ENCODE results near the gene SHKBP1. TPM values are rescaled to one million over a fixed set of nuclear protein-coding genes. Genes with fewer than 3 reads are reported as not detected.
"Not testable (repeated sequence)": the region's sequence is repeated elsewhere in the genome, so short reads cannot be mapped to it uniquely, and the experiment has no call there.

SHKBP1 gene
- total RNA-seq, 1 donor from 2014 or later: 28.6 TPM

DNA sequence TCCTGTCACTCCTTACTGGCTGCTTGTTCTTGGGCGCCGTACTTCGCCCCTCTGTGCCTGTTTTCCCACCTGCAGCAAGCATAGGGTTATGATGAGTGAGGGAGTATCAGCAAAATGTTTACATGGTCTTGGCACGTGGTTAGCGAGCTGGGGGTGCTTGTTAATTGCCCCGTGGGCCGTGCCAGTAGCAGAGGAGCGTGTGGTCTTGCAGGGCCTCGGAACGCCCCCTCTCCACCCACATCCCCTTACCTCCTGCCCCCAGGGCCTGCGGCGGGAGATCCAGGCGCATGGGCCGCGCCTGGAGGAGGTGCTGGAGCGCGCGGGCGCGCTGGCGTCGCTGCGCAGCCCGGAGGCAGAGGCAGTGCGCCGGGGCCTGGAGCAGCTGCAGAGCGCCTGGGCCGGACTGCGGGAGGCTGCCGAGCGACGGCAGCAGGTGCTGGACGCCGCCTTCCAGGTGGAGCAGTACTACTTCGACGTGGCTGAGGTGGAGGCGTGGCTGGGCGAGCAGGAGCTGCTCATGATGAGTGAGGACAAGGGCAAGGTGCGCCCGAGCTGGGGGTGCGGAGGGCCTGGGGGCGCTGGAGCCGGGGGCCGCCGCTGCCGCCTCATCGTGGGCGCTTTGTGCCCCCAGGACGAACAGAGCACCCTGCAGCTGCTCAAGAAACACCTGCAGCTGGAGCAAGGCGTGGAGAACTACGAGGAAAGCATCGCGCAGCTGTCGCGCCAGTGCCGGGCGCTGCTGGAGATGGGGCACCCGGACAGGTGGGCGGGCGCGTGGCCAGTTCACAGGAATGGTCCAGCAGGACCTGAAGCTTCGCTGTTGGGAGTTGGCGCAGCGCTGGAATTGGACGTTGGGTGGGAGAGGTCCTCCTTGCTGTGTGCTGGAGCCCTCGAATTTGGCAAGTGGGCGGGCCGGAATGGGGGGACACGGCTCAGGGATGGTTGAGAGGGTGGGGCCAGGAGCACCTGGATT is 22.5 kb upstream of the SHKBP1 start:
- DNase-seq (ENCODE audit: low spot score): no peak
- intact Hi-C loops (cut with DNase I): no loop called here

GRCh38 chr19:40555978-40556689 is 20.5 kb upstream of the SHKBP1 start:
- no peak for DNase-seq (ENCODE audit: low spot score)
- intact Hi-C loops (cut with DNase I): no loop called here

- no peak for DNase-seq (ENCODE audit: low spot score)
- intact Hi-C loops (cut with DNase I): no loop called here
Measured at GRCh38 chr19:40556953-40557530, 19.6 kb upstream of the SHKBP1 start.

DNA sequence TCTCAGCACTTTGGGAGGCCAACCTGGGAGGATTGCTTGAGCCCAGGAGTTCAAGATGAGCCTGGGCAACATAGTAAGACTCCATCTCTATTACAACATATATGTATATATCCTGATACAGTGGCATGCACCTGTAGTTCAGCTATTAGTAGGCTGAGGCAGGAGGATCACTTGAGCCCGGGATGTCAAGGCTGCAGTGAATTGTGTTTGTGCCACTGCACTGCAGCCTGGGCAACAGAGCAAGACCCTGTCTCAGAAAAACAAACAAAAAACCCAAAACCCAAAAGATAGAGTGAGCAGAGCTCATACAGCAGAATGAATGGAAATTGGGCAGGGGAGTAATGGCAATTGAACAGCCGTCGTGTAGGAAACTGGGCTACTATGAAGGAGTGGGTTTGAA is 17.3 kb upstream of the SHKBP1 start:
- no peak for DNase-seq (ENCODE audit: low spot score)
- intact Hi-C loops (cut with DNase I): no loop called here

DNA sequence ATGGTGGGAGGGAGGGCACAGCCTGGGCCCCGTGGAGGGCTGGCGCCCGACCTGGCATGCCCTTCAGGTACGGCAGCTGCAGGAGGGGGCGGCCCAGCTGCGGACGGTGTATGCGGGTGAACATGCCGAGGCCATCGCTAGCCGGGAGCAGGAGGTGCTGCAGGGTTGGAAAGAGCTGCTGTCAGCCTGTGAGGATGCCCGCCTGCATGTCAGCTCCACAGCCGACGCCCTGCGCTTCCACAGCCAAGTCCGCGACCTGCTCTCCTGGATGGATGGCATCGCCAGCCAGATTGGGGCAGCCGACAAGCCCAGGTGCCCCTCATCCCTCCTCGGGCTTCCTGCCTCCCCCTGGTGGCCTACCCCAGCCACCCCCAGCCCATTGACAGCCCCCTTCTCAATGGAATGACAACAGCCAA is 16.6 kb upstream of the SHKBP1 start:
- intact Hi-C loops (cut with DNase I): no loop called here
- no peak for DNase-seq (ENCODE audit: low spot score)

- intact Hi-C loops (cut with DNase I): no loop called here
- DNase-seq (ENCODE audit: low spot score): no peak
Measured at GRCh38 chr19:40561947-40562346, 14.7 kb upstream of the SHKBP1 start.

DNA sequence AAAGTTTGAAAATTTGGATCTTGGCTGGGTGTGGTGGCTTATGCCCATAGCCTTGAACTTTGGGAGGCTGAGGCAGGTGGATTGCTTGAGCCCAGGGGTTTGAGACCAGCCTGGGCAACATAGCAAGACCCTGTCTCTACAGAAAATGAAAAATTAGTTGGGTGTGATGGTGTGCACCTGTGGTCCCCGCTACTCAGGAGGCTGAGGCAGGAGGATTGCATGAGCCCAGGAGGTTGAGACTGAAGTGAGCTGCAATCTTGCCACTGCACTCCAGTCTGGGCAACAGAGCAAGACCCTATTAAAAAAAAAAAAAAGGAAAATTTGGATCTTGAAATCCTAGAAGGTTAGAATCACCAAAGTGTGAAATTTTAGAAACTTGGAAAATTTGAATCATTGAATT is 12.1 kb upstream of the SHKBP1 start:
- intact Hi-C loops (cut with DNase I); DNase-seq (ENCODE audit: low spot score): not testable (repeated sequence)

DNA sequence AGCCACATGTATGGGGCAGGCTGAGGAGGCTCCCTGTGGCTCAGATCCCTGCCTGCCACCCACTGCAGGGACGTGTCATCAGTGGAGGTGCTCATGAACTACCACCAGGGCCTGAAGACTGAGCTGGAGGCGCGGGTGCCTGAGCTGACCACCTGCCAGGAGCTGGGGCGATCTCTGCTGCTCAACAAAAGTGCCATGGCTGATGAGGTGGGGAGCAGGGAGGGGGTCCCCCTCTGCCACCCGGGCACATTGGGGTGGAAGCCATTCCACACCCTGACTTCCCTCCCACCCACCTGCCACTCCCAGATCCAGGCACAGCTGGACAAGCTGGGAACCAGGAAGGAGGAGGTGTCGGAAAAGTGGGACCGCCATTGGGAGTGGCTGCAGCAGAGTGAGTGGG is 11.3 kb upstream of the SHKBP1 start:
- intact Hi-C loops (cut with DNase I): no loop called here
- DNase-seq (ENCODE audit: low spot score): no peak

- intact Hi-C loops (cut with DNase I): no loop called here
- no peak for DNase-seq (ENCODE audit: low spot score)
Measured at GRCh38 chr19:40565910-40566495, 10.7 kb upstream of the SHKBP1 start.

GRCh38 chr19:40567040-40567749 is 9.5 kb upstream of the SHKBP1 start:
- DNase-seq (ENCODE audit: low spot score): no peak
- intact Hi-C loops (cut with DNase I): no loop called here

DNA sequence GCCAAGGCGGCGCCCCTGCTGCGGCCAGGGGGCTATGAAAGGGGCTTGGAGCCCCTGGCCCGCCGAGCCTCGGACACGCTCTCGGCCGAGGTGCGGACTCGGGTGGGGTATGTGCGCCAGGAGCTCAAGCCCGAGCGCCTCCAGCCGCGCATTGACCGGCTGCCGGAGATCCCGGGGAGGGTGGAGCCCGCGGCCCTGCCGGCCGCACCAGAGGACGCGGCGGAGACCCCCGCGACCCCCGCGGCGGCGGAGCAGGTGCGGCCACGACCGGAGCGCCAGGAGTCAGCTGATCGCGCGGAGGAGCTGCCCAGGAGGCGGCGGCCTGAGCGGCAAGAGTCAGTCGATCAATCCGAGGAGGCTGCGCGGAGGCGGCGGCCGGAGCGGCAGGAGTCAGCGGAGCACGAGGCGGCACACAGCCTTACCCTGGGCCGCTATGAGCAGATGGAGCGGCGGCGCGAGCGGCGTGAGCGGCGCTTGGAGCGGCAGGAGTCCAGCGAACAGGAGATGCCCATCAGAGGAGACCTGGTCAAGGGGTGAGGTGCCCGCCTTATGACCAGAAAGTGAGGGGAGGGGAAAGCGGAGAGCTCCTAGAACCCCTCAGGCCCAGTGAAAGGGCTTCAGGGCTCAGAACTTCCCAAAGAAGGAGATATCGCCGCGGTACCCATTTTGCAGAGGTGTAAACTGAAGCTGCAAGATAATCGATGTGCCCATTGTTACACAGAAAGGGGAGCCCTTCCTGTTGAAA is 8.8 kb upstream of the SHKBP1 start:
- no peak for DNase-seq (ENCODE audit: low spot score)

GRCh38 chr19:40570313-40571004 is 6.2 kb upstream of the SHKBP1 start:
- peak; percentile 99 for DNase-seq (ENCODE audit: low spot score)
- intact Hi-C loops (cut with DNase I): loop anchor here (2.0 kb wide), 1 partner anchor 30 kb away; the partner anchor contains the start of gene LTBP4

More for the DNA sequence above, 8.8 kb upstream of the SHKBP1 start:
- intact Hi-C loops (cut with DNase I): no loop called here

DNA sequence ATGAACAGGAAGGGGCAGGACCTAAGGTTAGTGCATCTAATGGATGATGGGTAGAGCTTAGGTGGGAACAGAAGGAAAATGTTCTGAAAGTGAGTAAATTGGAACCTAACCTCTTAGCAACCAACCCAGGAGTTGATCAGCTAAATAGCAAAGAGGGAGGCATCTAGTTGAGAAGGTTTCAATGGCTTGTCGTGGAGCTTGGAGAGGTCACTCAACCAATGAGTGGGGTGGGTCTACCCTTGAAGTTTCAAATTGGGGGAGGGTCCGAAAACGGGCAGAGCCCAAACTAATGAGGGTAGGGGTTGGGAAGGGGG is 5.7 kb upstream of the SHKBP1 start:
- no peak for DNase-seq (ENCODE audit: low spot score)
- intact Hi-C loops (cut with DNase I): loop anchor here (2.0 kb wide), 1 partner anchor 30 kb away; the partner anchor contains the start of gene LTBP4

DNA sequence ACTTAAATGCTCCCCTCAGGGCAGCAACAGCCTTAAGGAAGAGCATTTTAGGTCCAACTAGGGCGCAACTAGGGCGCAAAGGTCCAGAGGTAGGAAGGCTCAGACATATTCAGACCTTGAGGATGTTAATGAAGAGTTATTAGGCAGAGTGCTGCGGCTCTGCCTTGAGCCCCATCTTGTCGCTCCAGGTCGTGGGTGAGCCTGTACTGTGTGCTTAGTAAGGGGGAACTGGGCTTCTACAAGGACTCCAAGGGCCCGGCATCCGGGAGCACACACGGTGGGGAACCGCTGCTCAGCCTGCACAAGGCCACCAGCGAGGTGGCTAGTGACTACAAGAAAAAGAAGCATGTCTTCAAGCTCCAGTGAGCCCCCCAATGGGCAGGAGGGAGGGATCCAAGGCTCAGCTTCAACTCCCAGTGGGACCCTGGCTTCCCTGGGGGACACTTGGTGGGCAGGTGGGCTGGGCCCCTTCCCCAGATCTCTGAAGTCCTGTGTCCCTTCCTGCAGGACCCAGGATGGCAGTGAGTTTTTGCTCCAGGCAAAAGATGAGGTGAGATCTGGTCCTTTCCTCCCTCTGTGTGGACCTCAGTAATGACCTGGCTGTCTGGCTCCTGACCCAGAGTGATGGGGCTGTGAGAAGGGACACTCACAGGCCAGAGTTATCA is 4.7 kb upstream of the SHKBP1 start:
- no peak for DNase-seq (ENCODE audit: low spot score)
- intact Hi-C loops (cut with DNase I): loop anchor here (2.0 kb wide), 1 partner anchor 29 kb away; the partner anchor contains the start of gene LTBP4

GRCh38 chr19:40575326-40575725 is 1.3 kb upstream of the SHKBP1 start:
- no peak for DNase-seq (ENCODE audit: low spot score)
- intact Hi-C loops (cut with DNase I): no loop called here

GRCh38 chr19:40576151-40576584 is 505 bp upstream of the SHKBP1 start:
- no peak for DNase-seq (ENCODE audit: low spot score)
- intact Hi-C loops (cut with DNase I): no loop called here

DNA sequence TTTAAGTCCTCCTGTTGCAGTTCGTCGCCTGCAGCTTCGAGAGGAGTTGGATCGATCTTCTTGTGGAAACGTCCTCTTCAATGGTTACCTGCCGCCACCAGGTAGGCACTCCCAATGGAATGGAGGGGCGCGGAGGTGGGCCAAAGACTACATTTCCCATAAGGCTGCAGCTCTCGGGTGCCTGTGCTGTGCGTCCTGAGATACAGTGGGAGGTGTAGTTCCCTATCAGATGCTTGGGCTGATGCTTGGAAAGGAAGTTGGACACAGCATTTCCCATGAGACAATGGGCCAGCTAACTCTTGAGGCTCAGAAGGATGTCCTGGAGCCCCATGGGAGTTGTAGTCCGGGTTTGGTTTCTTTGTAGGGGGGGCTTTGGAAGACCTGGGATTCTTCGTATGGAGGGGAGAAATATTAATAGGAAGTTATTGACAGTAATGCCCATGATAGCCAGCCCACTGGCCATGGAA is 1.8 kb downstream of the SHKBP1 start:
- DNase-seq (ENCODE audit: low spot score): no peak
- intact Hi-C loops (cut with DNase I): no loop called here

All from cardiac septum (tissue), 1 donor.